Sigmoid colon (tissue), 7 donors: ENCODE measurements around the gene FPR2. TPM values are rescaled to one million over a fixed set of nuclear protein-coding genes. Genes with fewer than 3 reads are reported as not detected.

Source experiments
- DNase-seq: peaks from one replicate; pipeline ENCODE4 v3.0.0-alpha.2; 2019
- H3K27ac ChIP-seq, 4 donors: fragments of 200-600 bp; sonication (generic); one replicate each; pipeline ENCODE4 v1.5.1; 2016 to 2019; ENCODE audit warnings: mild to moderate bottlenecking in 1 of 4
- H3K27me3 ChIP-seq, 3 donors: fragments of 200-600 bp; sonication (generic); one replicate each; pipeline ENCODE4 v1.5.1; 2019; ENCODE audit warnings: mild to moderate bottlenecking in 1 of 3
- H3K36me3 ChIP-seq, 4 donors: fragments of 200-600 bp; sonication (generic); one replicate each; pipeline ENCODE4 v1.5.1; 2016 to 2019
- H3K4me1 ChIP-seq, 4 donors: fragments of 200-600 bp; sonication (generic); one replicate each; pipeline ENCODE4 v1.5.1; 2017 to 2019
- H3K4me3 ChIP-seq, 4 donors: fragments of 200-600 bp; sonication (generic); one replicate each; pipeline ENCODE4 v1.5.1; 2017 to 2019; ENCODE audit warnings: mild to moderate bottlenecking in 2 of 4, moderate library complexity in 1 of 4
- H3K9me3 ChIP-seq, 4 donors: fragments of 200-600 bp in 3 of 4; sonication (generic) in 3 of 4; one replicate each; pipeline versions ENCODE4 v1.5.1 to v1.6.1; 2013 to 2019
- EP300 ChIP-seq, 4 donors: sonication (generic); formaldehyde crosslinking; IDR thresholded peaks; one replicate each; pipeline ENCODE4 v1.6.1; 2017; ENCODE audit warnings: antibody characterized with exemption in 4 of 4
- POLR2A ChIP-seq, 2 donors: fragments of 450-650 bp; IDR thresholded peaks; one replicate each; pipeline ENCODE4 v1.6.1; 2016; ENCODE audit warnings: antibody characterized with exemption in 2 of 2, mild to moderate bottlenecking in 2 of 2, moderate library complexity in 2 of 2
- POLR2AphosphoS5 ChIP-seq, 4 donors: sonication (generic); formaldehyde crosslinking; IDR thresholded peaks; one replicate each; pipeline ENCODE4 v1.6.1; 2017; ENCODE audit warnings: antibody characterized with exemption in 4 of 4
- WGBS, 2 donors: extraction: QIAGEN DNeasy Blood & Tissue Kit; methylation state at CpG; one replicate each; pipeline ENCODE4 v1.1.7; 2013; 5-methylcytosine and 5-hydroxymethylcytosine counted together
- intact Hi-C: fragments of 100-400 bp; cut with DNase I; formaldehyde crosslinking; loops from one replicate; pipeline ENCODE4 v1.15.1; 2023
- polyA plus RNA-seq, 3 donors: library from polyadenylated mRNA; stranded (reverse); fragments of 200-250 nt; gene quantifications; one replicate each; pipeline ENCODE4 v1.2.3, GENCODE V29; 2013
- total RNA-seq, 4 donors: library from RNA; depleted of rRNA; stranded (reverse); fragments of >200 nt; gene quantifications; one replicate each; pipeline ENCODE4 v1.1.0, GENCODE V29; 2016
- TF ChIP-seq, protein P1 (sequence below), 4 experiments: fragments of 450-650 bp in 3 of 4; fragments of 200-600 bp in 1 of 4; IDR thresholded peaks; one replicate each; pipeline ENCODE4 v1.5.1; 2016 to 2019; ENCODE audit warnings: antibody characterized with exemption in 4 of 4, mild to moderate bottlenecking in 3 of 4, moderate library complexity in 2 of 4
- donor health status: healthy with polysubstance abuse.
- donor health status: Bipolar disorder and iron deficiency.
- donor health status: healthy.

Gene FPR2
- total and polyA plus RNA-seq, 7 donors: 0.36 to 3.7 (median 1.3) TPM; not detected in 1

- no peaks in the 10 kb centered on the region for H3K36me3 ChIP-seq
- H3K9me3 ChIP-seq: no peaks in the 10 kb centered on the region
- no peak overlapping the region for H3K4me3 ChIP-seq
- peaks cover 0 to 11% (median 5%) of the 10 kb centered on the region in 3 donors for H3K27me3 ChIP-seq
- intact Hi-C loops: loop anchor here (2.0 kb wide), 1 partner anchor 306 kb away; no protein-coding TSS in a partner anchor
- WGBS, 2 donors: 64 to 67% methylated on average over 1 of the region's 1 CpG
- H3K27ac ChIP-seq: no peak overlapping the region
- TF ChIP-seq POLR2AphosphoS5 (IDR thresholded peaks at IDR 0.05): no peak
- no peak for TF ChIP-seq POLR2A (IDR thresholded peaks at IDR 0.05)
- TF ChIP-seq EP300 (IDR thresholded peaks at IDR 0.05): no peak
- TF ChIP-seq, protein P1, sequence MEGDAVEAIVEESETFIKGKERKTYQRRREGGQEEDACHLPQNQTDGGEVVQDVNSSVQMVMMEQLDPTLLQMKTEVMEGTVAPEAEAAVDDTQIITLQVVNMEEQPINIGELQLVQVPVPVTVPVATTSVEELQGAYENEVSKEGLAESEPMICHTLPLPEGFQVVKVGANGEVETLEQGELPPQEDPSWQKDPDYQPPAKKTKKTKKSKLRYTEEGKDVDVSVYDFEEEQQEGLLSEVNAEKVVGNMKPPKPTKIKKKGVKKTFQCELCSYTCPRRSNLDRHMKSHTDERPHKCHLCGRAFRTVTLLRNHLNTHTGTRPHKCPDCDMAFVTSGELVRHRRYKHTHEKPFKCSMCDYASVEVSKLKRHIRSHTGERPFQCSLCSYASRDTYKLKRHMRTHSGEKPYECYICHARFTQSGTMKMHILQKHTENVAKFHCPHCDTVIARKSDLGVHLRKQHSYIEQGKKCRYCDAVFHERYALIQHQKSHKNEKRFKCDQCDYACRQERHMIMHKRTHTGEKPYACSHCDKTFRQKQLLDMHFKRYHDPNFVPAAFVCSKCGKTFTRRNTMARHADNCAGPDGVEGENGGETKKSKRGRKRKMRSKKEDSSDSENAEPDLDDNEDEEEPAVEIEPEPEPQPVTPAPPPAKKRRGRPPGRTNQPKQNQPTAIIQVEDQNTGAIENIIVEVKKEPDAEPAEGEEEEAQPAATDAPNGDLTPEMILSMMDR (IDR thresholded peaks at IDR 0.05): no peak
- no peak for DNase-seq
- no peaks in the 10 kb centered on the region for H3K4me1 ChIP-seq
Measured at GRCh38 chr19:51779181-51779580, 18.2 kb downstream of the FPR2 start.

DNA sequence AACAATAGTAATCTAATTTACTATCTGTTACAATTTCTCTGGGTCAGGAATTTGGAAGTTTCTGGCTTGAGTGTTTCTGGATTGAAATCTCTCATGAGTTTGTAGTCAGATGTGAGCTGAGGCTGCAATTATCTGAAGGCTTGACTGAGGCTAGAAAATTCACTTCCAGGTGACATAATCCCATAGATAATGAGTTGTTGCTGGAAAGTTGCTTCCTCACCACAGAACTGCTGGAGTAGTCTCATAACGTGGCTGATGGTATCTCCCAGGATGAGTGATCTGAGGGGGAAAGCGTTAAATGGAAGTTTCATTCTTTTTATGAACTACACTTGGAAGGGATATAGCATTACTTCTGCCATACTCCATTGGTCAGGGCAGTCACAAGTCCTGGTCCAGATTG is 18.7 kb downstream of the FPR2 start:
- intact Hi-C loops: loop anchor here (2.0 kb wide), 1 partner anchor 307 kb away; no protein-coding TSS in a partner anchor

GRCh38 chr19:51780270-51780669 is 19.3 kb downstream of the FPR2 start:
- Histone ChIP-seq H3K36me3 (no peaks in the 10 kb centered on the region), H3K27ac (no peak overlapping the region), H3K9me3 (no peaks in the 10 kb centered on the region), H3K27me3 (peaks cover 0 to 11% (median 5%) of the 10 kb centered on the region in 3 donors), H3K4me1 (no peaks in the 10 kb centered on the region), H3K4me3 (no peak overlapping the region)
- DNase-seq: no peak
- intact Hi-C loops: no loop called here
- WGBS, 2 donors: 45 to 51% methylated on average over 2 of the region's 2 CpGs
- TF ChIP-seq, protein P1 (IDR thresholded peaks at IDR 0.05): no peak
- no peak for TF ChIP-seq POLR2A (IDR thresholded peaks at IDR 0.05)
- no peak for TF ChIP-seq EP300 (IDR thresholded peaks at IDR 0.05)
- TF ChIP-seq POLR2AphosphoS5 (IDR thresholded peaks at IDR 0.05): no peak

More for the DNA sequence above, 18.7 kb downstream of the FPR2 start:
- Histone ChIP-seq H3K4me3 (no peak overlapping the region), H3K9me3 (no peaks in the 10 kb centered on the region), H3K36me3 (no peaks in the 10 kb centered on the region), H3K27me3 (peaks cover 0 to 11% (median 5%) of the 10 kb centered on the region in 3 donors), H3K4me1 (no peaks in the 10 kb centered on the region), H3K27ac (no peak overlapping the region)
- WGBS, 2 donors: 39 to 51% methylated on average over 2 of the region's 2 CpGs
- DNase-seq: no peak
- TF ChIP-seq POLR2A (IDR thresholded peaks at IDR 0.05) (no peak), EP300 (IDR thresholded peaks at IDR 0.05) (no peak), POLR2AphosphoS5 (IDR thresholded peaks at IDR 0.05) (no peak)
- TF ChIP-seq, protein P1 (IDR thresholded peaks at IDR 0.05): no peak

DNA sequence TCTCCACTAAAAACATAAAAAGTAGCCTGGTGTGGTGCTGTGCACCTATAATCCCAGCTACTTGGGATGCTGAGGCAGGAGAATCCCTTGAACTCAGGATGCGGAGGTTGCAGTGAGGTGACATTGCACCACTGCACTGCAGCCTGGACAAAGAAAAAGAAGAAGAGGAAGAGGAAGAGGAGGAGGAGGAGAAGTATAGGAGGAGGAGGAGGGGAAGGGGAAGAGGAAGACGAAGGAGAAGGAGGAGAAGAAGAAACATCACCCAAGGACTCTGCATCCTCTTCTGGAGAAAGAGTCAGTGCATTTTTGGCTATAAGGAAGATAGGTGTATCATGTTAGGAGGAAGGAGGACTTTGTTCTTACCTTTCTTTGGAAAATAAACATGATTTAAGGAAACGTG is 21.0 kb downstream of the FPR2 start:
- H3K27ac ChIP-seq: no peak overlapping the region
- H3K4me1 ChIP-seq: no peaks in the 10 kb centered on the region
- intact Hi-C loops: no loop called here
- no peak for DNase-seq
- TF ChIP-seq, protein P1 (IDR thresholded peaks at IDR 0.05): no peak
- TF ChIP-seq POLR2A (IDR thresholded peaks at IDR 0.05): no peak
- no peak for TF ChIP-seq EP300 (IDR thresholded peaks at IDR 0.05)
- TF ChIP-seq POLR2AphosphoS5 (IDR thresholded peaks at IDR 0.05): no peak
- H3K27me3 ChIP-seq: peaks cover 0 to 11% (median 5%) of the 10 kb centered on the region in 3 donors
- H3K36me3 ChIP-seq: no peaks in the 10 kb centered on the region
- no peaks in the 10 kb centered on the region for H3K9me3 ChIP-seq
- no peak overlapping the region for H3K4me3 ChIP-seq
- WGBS, 2 donors: 51 to 57% methylated on average over 3 of the region's 3 CpGs

GRCh38 chr19:51783372-51783771 is 22.4 kb downstream of the FPR2 start:
- TF ChIP-seq, protein P1 (IDR thresholded peaks at IDR 0.05): no peak
- TF ChIP-seq POLR2A (IDR thresholded peaks at IDR 0.05): no peak
- TF ChIP-seq POLR2AphosphoS5 (IDR thresholded peaks at IDR 0.05): no peak
- no peak for TF ChIP-seq EP300 (IDR thresholded peaks at IDR 0.05)
- WGBS, 2 donors: 27% methylated on average over 3 of the region's 3 CpGs
- DNase-seq: no peak
- H3K27me3 ChIP-seq: peaks cover 0 to 8% (median 5%) of the 10 kb centered on the region in 3 donors
- H3K4me3 ChIP-seq: no peak overlapping the region
- H3K27ac ChIP-seq: no peak overlapping the region
- H3K36me3 ChIP-seq: no peaks in the 10 kb centered on the region
- no peaks in the 10 kb centered on the region for H3K4me1 ChIP-seq
- intact Hi-C loops: no loop called here
- H3K9me3 ChIP-seq: no peaks in the 10 kb centered on the region
